Thyroid gland (tissue), 4 donors: ENCODE data around the gene SCN8A. TPM values are rescaled to one million over a fixed set of nuclear protein-coding genes. Genes with fewer than 3 reads are reported as not detected.
"Not testable (repeated sequence)": the region's sequence is repeated elsewhere in the genome, so short reads cannot be mapped to it uniquely, and the experiment has no call there.

Experiments
- DNase-seq, 2 donors: peaks; one replicate each; pipeline ENCODE4 v3.0.0-alpha.2; 2019
- H3K27ac ChIP-seq, 3 donors: fragments of 200-600 bp; sonication (generic); 1 replicate in 2 of 3; 2 replicates in 1 of 3; pipeline ENCODE4 v1.5.1; 2016 to 2019; ENCODE audit warnings: mild to moderate bottlenecking in 1 of 3, moderate library complexity in 1 of 3
- H3K27me3 ChIP-seq: fragments of 200-600 bp; sonication (generic); one replicate; pipeline ENCODE4 v1.5.1; 2019
- H3K36me3 ChIP-seq, 2 donors: fragments of 200-600 bp; sonication (generic); one replicate each; pipeline ENCODE4 v1.5.1; 2016 to 2019
- H3K4me1 ChIP-seq, 2 donors: fragments of 200-600 bp; sonication (generic); one replicate each; pipeline ENCODE4 v1.5.1; 2017 to 2019
- H3K4me3 ChIP-seq, 3 donors: fragments of 200-600 bp; sonication (generic); replicated peaks in 1 of 3; 1 replicate in 2 of 3; 2 replicates in 1 of 3; pipeline ENCODE4 v1.5.1; 2016; ENCODE audit warnings: mild to moderate bottlenecking in 1 of 3
- H3K9me3 ChIP-seq: fragments of 200-600 bp; sonication (generic); one replicate; pipeline ENCODE4 v1.5.1; 2017
- CTCF ChIP-seq, 6 experiments: fragments of 200-600 bp in 3 of 6; fragments of 450-650 bp in 3 of 6; sonication (generic) in 3 of 6; IDR thresholded peaks; one replicate each; pipeline ENCODE4 v1.5.1; 2016 to 2019; ENCODE audit warnings: antibody characterized with exemption in 6 of 6, mild to moderate bottlenecking in 2 of 6, inconsistent platforms in 1 of 6, moderate library complexity in 1 of 6
- POLR2A ChIP-seq, 2 donors: fragments of 450-650 bp; IDR thresholded peaks; one replicate each; pipeline ENCODE4 v1.6.1; 2017; ENCODE audit warnings: antibody characterized with exemption in 2 of 2, mild to moderate bottlenecking in 2 of 2, moderate library complexity in 1 of 2
- WGBS, 2 donors: methylation state at CpG; one replicate each; pipeline ENCODE4 v1.1.5; 2017; 5-methylcytosine and 5-hydroxymethylcytosine counted together
- intact Hi-C: fragments of 100-400 bp; cut with DNase I; formaldehyde crosslinking; loops from one replicate; pipeline ENCODE4 v1.15.1; 2023
- total RNA-seq, 4 donors: library from RNA; depleted of rRNA; stranded (reverse); fragments of >200 nt; gene quantifications; one replicate each; pipeline ENCODE4 v1.2.3, GENCODE V29; 2016

SCN8A gene
- 1 to 10 TPM in 3 of 4 donors, under 1 TPM in 1; 0.89 to 3.7 (median 1.3) TPM for total RNA-seq

- DNase-seq, result peak; percentile 24 to 45
- Histone ChIP-seq H3K9me3 (no peaks in the 10 kb centered on the region), H3K36me3 (no peaks in the 10 kb centered on the region), H3K4me3 (peak within 1 kb of the TSS in 2 of 3 donors; percentile 36 to 44), H3K27ac (no peak within 1 kb of the TSS), H3K4me1 (peaks cover 9 to 10% of the 10 kb centered on the region in 2 donors), H3K27me3 (no peaks in the 10 kb centered on the region)
- TF ChIP-seq CTCF (IDR thresholded peaks at IDR 0.05) (no peak), POLR2A (IDR thresholded peaks at IDR 0.05) (no peak)
- 1% methylated on average over 15 to 24 of the region's 91 CpGs for WGBS, 2 donors
- intact Hi-C loops, result no loop called here
Measured at GRCh38 chr12:51591016-51591901, at the start of gene SCN8A. TSS of gene SCN8A (plus strand) at chr12:51591233. CDS start at chr12:51662818, 71,585 bp downstream.

GRCh38 chr12:51546097-51546496 is 44.9 kb upstream of the SCN8A start:
- H3K4me3 ChIP-seq, result no peak overlapping the region

GRCh38 chr12:51547606-51548005 is 43.4 kb upstream of the SCN8A start:
- 81 to 85% methylated on average over 6 of the region's 6 CpGs for WGBS, 2 donors
- Histone ChIP-seq H3K27me3 (no peaks in the 10 kb centered on the region), H3K4me3 (no peak overlapping the region), H3K9me3 (no peaks in the 10 kb centered on the region), H3K4me1 (no peaks in the 10 kb centered on the region), H3K36me3 (no peaks in the 10 kb centered on the region), H3K27ac (no peak overlapping the region)
- DNase-seq, result no peak
- intact Hi-C loops, result no loop called here
- no peak for TF ChIP-seq CTCF (IDR thresholded peaks at IDR 0.05)
- no peak for TF ChIP-seq POLR2A (IDR thresholded peaks at IDR 0.05)

More at GRCh38 chr12:51546097-51546496, 44.9 kb upstream of the SCN8A start:
- no peak for TF ChIP-seq CTCF (IDR thresholded peaks at IDR 0.05)
- no peak for TF ChIP-seq POLR2A (IDR thresholded peaks at IDR 0.05)
- intact Hi-C loops, result no loop called here
- Histone ChIP-seq H3K27me3 (no peaks in the 10 kb centered on the region), H3K36me3 (no peaks in the 10 kb centered on the region), H3K9me3 (no peaks in the 10 kb centered on the region), H3K27ac (no peak overlapping the region), H3K4me1 (no peaks in the 10 kb centered on the region)
- DNase-seq, result no peak

- Histone ChIP-seq H3K9me3 (no peaks in the 10 kb centered on the region), H3K4me3 (no peak overlapping the region), H3K4me1 (no peaks in the 10 kb centered on the region), H3K27ac (no peak overlapping the region), H3K36me3 (no peaks in the 10 kb centered on the region), H3K27me3 (no peaks in the 10 kb centered on the region)
- intact Hi-C loops, result no loop called here
- 67 to 77% methylated on average over 2 of the region's 2 CpGs for WGBS, 2 donors
- no peak for DNase-seq
- no peak for TF ChIP-seq POLR2A (IDR thresholded peaks at IDR 0.05)
- TF ChIP-seq CTCF (IDR thresholded peaks at IDR 0.05), result no peak
Measured at GRCh38 chr12:51548241-51548640, 42.8 kb upstream of the SCN8A start.

GRCh38 chr12:51549637-51550036 is 41.4 kb upstream of the SCN8A start:
- no peak overlapping the region for H3K4me3 ChIP-seq
- H3K36me3 ChIP-seq, result no peaks in the 10 kb centered on the region
- TF ChIP-seq CTCF (IDR thresholded peaks at IDR 0.05), result no peak
- no peak for TF ChIP-seq POLR2A (IDR thresholded peaks at IDR 0.05)
- WGBS, 2 donors, result 82 to 84% methylated on average over 8 of the region's 8 CpGs
- H3K27ac ChIP-seq, result no peak overlapping the region
- H3K27me3 ChIP-seq, result no peaks in the 10 kb centered on the region
- intact Hi-C loops, result no loop called here
- DNase-seq, result no peak
- H3K9me3 ChIP-seq, result no peaks in the 10 kb centered on the region
- H3K4me1 ChIP-seq, result no peaks in the 10 kb centered on the region

- H3K36me3 ChIP-seq, H3K4me1 ChIP-seq, H3K27me3 ChIP-seq, intact Hi-C loops, DNase-seq, H3K27ac ChIP-seq, H3K4me3 ChIP-seq, H3K9me3 ChIP-seq: not testable (repeated sequence)
- 89 to 93% methylated on average over 7 to 16 of the region's 28 CpGs for WGBS, 2 donors
Measured at GRCh38 chr12:51568271-51569032, 22.6 kb upstream of the SCN8A start.
